ENCODE measurements around the gene KCNQ2. TPM values are rescaled to one million over a fixed set of nuclear protein-coding genes. Genes with fewer than 3 reads are reported as not detected.

KCNQ2 gene
- total RNA-seq, 2 experiments from 2014 or later, result not detected

DNA sequence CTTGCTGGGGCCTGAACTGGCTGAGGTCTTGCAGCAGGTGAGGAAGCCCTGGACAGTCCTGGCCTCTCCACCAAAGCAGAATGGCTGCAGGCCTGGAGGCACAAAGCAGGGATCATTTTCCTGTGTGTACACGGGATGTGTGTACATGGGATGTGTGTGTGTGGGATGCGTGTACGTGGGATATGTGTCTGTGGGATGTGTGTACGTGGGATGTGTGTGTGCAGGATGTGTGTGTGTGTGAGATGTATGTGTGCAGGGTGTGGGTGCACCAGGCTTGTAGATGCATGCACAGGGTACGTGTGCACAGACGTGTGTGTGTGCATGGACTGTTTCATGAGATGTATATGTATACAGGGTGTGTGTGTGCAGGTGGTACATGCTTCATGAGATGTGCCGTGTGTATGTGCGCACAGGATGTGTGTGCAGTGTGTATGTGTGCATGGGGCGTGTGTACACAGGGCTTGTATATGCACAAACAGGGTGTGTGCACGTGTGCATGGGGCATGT lies 103.4 kb downstream of the KCNQ2 start:
- ChIA-PET CTCF (no interaction called here), POLR2A (no interaction called here)

DNA sequence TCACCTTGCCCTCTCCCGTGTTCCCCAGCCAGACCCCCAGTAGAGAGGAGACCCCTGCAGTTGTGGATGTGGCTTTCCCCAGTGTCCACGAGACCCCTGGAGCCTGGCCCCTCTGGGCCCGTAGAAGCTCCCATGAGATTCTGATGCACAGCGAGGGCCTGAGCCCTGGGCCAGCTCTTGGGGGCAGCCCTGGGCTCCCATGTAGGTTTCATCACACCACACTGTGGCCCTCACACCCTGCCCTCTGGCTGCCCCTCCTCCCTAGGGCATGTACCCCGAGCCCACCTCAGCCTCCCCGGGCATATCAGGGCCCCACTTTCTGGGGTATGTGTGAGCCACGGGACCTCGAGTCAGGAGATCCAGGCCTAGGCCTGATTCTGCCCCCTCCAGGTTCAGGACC lies 104.3 kb downstream of the KCNQ2 start:
- POLR2A ChIA-PET, result no interaction called here
- CTCF ChIA-PET, result interaction anchor here (0.8 kb wide), 1 partner anchor 145 kb away, joined by 3 read pairs; no protein-coding TSS in a partner anchor

DNA sequence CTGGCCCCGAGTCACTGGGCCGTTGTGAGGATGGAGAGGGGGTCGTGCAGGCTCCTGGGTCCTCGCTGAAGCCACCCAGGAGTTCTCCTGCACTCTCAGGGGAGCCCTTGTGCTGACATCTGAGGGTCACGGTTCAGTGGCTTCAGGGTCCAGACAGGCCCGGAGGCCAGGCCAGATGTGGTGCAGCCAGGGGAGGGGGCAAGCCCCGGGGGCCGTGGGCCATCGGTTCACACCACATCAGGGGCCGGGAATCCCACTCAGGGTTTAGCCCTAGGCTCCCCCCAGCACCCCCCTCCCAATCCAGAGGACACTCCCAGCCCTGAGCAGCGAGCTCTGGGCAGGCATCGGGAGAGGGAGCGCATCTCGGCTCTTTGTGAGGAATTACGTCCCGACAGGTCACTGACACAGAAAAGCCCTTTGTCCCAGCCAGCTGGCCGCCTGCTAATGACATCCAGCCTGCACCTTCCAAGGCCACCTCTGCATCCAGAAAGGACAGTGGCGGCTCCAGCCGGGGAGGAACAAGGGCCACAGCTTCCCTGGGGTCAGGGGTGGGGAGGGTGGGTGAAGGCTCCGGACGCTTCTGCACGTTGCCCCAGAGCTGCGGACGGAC lies 104.9 kb downstream of the KCNQ2 start:
- CTCF ChIA-PET, result interaction anchor here (0.8 kb wide), 1 partner anchor 144 kb away, joined by 3 read pairs; no protein-coding TSS in a partner anchor
- POLR2A ChIA-PET, result no interaction called here

DNA sequence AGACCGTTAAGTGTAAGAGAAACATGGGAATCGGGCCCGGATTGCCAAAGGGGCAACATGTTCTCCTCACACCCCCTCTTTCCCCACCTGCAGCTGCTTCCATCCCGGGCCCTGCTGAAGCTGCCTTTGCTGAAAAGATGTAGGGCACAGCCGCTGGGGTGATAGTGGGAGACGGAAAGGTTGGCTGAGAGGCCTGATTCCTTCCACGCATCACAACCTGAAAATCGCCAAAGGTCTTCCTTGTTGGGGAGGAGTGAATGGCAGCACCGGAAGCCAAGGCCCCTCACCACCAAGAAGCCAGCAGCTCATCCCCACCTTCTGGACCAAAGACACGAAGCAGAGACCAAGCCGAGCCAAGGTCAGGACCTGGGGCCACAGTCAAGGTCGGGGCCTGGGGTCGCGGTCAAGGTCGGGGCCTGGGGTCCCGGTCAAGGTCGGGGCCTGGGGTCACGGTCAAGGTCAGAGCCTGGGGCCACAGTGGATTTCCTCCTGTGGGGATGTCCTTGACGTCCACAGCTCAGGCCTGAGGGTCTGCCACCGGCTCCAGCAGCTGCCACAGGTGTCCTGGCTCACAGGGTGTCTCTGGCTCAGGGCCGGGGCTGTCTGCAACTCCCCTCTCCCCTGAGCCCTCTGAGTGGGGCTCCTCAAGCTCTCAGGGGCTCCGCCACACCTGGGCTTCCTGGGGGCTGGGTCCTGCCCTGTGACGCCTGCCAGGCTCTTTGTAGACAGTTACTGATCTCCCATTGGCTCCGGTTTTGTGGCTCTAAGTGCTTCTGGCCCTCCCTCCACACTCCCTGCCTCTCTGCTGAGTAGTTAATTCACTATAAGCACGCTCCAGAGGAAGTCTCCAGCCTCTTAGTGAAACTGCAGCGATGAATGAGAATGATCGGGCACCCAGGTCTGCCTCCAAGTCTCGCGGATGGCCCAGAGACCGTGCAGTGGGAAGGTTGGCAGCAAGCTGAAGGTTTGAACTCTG lies 105.8 kb downstream of the KCNQ2 start:
- ChIA-PET POLR2A (no interaction called here), CTCF (no interaction called here)

DNA sequence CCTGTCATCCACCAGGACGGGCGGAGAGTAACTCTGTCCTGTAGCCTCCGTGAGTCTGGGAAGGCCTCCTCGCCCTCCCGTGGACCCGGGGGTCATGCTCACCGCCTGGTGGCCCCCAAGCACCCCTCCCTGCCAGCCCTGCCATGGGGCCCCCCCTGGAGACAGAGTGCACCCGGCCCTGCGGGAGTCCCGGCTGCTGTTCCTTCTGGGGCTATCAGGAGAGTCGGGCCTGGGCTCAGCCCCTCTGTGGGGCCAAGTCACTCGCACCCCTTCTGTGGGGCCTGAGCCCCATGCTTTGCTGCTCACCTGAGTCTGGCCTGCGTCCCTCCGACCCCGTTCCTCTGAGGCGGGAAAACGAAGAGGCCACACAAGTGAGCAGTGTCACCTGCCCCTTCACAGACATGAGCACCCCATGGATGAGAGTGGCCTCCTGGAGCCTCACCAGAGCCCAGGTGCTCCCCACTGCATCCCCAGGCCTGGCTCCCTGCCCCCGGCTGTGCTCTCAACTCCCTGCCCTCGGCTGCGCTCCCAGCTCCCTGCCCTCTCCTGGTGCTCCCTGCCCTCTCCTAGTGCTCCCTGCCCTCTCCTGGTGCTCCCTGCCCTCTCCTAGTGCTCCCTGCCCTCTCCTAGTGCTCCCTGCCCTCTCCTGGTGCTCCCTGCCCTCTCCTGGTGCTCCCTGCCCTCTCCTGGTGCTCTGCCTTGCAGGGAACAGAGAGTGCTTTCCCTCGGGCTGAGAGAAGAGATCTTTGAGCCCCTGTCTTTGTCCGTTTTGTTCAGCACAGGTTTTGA lies 106.7 kb downstream of the KCNQ2 start:
- CTCF ChIA-PET, result no interaction called here

DNA sequence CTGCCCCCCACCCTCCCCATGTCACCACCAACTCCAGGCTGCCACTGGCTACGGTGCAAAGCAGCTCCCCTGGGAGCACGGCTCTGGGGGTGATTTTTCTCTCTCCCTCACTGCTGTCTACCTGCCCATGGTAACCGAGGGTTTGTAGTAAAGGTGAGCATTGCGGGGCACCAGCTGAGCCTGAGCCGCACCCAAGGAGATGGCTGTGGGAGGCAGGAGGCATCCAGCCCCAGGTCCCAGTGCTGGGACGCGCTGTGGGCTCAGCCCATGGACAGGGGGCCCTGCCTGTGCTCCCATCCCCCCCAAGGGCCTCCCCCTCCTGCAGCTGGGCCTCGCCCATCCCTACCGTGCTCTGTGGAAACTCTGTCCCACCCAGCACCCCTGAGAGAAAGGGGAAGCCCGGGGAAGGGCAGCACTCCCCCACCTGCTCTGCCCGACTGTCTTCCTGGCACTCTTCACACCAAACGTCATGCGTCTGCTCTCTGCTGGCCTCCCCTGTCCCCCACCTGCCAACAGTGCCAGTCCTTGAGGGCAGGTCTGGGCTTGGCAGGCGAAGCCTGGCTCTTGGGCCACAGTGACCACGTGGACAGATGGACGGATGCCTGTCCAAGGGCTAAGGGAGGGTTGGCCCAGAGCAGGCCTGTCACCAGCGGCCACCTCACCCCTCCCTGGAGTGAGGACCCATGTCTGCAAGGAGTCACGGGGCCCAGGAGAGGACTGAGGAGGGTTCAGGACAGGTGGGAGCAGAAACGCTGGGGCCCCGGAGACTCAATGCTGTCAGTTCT lies 107.5 kb downstream of the KCNQ2 start:
- POLR2A ChIA-PET, result no interaction called here
- CTCF ChIA-PET, result no interaction called here

More for the DNA sequence above, 106.7 kb downstream of the KCNQ2 start:
- POLR2A ChIA-PET, result no interaction called here

DNA sequence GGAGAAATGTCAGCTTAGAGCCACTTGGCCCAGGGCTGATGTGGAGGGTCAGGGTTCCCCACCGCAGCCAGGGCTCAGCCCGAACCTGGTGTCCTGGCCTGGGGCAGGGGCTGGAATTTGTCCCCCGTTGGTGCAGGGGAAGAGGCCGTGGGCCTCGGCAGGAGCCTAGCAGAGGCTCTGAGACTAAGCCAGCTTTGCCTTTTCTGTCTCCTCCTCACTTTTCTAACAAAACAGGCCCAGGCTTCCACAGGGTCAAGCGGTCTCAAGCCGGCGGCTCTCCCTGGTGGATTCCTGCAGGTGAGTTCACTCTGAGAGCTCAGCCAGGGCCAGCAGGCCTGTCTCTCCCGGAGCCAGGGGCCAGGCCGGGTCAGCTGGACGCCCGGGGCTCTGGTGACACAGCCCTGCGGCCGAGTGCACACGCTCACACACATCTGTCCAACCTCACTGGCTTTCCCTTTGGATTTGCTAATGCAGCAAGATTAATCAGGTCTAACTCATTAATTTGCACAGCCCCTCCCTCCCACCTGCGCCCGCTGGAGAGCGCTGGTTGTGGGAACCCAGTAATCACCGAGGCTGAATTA lies 108.4 kb downstream of the KCNQ2 start:
- ChIA-PET POLR2A (no interaction called here), CTCF (no interaction called here)

DNA sequence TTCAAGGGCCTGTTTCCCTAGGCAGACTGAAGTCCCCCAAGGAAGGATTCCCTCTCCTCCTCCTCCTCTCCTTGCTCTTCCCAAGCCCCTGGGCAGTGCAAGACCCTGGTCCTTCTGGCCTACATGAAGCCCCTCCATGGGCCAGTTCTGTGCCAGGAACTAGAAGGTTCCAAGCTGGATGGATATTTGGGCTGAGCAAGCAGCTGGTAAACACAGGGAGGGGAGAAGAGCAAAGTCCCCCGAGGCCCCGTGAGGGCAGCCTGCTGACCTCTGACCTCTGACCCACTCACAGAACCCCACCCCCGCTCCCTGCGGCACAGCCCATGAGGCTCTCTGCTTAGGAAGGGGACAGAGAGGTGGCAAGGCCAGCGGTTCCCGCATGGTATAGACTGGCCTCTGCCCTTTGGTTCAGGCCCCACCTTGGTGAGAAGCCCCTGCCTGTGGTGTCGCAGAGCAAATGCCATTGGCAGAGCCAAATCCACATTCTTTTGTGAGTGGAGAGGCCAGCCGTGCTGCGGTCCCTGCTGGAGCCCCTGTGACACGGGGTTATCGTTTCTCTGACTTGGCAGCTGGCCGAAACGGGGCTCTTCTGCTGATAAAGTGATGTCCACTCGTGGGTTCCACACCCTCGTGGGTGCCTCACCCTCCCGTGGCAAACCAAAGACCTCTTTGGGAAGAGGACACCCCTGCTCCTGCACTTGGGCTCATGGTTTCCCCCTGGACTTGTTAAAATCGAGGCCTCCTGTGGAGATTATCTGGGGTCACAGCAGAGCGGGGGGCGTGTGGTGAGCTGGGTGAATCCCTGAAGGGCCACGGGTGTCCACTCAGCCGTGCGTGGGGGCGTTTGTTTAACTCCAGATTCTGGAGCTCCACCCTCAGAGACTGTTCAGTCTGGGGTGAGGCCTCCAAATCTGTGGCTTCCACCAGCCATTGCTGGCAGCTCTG lies 109.2 kb downstream of the KCNQ2 start:
- ChIA-PET POLR2A (no interaction called here), CTCF (no interaction called here)

DNA sequence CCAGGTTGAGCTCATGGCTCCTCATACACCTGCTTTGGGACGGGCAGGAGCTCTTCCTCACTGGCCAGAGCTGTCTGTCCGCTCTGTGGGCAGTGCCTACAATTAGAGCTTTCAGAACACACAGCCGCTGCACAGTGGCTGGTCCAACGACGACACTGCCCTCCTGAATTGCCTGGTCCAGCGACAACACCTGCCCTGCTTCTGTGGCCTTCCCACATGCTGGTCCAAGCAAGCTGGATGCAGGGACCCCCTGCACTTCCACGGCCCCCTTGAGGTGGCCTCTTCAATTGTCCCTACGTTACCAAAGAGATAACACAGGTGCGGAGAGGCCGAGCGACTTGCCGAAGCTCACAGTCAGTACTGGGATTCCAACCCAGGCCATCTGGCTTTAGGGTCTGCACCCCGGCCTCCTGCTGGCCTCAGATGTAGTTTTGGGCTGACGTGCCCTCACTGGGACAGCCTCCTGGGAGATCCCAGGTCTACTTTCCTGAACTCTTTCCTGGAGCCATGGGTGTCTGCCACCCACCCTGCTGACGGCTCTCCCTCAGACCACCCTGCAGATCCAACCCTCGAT lies 109.9 kb downstream of the KCNQ2 start:
- CTCF ChIA-PET, result no interaction called here
- POLR2A ChIA-PET, result no interaction called here

DNA sequence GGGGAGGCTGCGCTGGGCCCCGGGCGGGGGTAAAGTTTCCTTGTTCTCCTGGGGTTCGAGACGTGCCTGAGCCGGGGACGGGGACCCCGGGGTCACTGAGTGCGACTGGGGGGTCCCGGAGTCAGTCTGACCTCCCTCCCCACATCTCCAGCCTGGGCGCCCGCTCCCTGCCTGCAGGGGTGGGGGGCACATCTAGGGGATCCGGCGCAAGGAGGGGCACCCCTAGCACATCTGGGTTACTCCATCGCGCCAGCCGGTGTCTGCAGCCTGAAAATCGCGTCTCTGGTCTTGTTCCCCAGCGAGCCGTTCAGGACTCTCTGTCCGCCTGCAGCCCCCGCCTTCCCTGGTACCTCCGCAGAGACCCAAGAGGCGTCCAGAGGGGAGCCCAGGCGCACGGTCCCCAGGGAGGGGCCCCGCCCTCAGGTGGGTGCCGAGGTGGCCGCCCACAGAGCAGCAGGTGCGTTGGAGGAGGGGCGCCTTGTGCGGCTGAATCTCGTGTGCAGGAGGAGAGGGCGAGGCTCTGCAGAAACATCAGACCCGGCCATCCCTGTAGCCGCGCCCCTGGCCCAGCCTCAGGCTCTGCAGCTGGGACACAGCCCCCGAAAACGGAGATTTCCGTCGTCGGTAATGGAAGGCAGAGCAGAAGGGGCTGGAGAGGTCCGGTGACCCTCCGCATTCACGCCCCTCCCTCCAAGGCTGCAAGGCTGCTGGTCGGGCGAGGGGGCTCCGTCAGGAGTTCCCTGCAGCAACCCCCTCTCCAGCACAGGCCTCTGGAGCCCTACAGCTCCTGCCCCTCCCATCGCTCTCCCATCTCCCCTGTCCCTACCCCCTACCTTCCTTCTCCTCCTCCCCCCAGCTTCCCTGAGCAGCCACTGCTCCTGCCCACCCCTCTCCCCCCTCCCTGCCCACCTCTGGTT lies 110.7 kb downstream of the KCNQ2 start:
- ChIA-PET CTCF (no interaction called here), POLR2A (no interaction called here)

DNA sequence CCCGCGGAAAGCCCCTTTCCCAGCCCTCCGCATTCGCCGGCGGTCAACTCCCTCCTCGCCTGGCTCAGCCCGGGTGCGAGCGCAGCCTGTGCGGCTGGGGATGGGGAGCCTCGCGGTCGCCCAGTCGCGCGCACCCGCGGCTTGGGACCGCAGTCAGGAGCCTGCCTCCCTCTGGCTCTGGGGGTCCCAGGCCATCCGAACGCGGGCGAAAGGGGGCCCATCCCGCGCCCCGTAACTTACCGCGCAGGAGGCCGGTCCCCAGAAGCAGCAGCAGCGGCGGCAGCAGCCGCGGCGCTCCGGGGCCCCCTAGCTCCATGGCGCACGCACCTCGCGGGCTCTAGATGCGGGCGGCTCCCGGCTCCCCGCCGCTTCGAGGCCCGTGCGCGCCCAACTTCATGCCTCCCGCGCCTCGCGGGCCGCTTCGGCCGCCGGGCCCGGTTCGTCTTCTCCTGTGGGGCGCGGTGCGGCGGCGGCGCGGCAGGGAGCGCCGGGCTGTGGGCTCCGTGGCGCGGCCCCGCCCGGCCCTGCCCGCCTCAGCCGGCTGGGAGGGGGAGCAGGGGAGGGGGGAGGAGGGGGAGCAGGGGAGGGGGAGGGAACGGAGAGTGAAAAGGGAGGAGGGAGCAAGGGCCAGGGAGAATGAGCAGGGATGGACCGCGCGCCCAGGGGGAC lies 111.5 kb downstream of the KCNQ2 start, which contains the start of gene CHRNA4:
Gene CHRNA4 (minus strand): TSS at position 500 of the 669 bp plus-strand sequence. CDS start 184 bp downstream, at position 316.
- CTCF ChIA-PET, result no interaction called here
- POLR2A ChIA-PET, result no interaction called here

DNA sequence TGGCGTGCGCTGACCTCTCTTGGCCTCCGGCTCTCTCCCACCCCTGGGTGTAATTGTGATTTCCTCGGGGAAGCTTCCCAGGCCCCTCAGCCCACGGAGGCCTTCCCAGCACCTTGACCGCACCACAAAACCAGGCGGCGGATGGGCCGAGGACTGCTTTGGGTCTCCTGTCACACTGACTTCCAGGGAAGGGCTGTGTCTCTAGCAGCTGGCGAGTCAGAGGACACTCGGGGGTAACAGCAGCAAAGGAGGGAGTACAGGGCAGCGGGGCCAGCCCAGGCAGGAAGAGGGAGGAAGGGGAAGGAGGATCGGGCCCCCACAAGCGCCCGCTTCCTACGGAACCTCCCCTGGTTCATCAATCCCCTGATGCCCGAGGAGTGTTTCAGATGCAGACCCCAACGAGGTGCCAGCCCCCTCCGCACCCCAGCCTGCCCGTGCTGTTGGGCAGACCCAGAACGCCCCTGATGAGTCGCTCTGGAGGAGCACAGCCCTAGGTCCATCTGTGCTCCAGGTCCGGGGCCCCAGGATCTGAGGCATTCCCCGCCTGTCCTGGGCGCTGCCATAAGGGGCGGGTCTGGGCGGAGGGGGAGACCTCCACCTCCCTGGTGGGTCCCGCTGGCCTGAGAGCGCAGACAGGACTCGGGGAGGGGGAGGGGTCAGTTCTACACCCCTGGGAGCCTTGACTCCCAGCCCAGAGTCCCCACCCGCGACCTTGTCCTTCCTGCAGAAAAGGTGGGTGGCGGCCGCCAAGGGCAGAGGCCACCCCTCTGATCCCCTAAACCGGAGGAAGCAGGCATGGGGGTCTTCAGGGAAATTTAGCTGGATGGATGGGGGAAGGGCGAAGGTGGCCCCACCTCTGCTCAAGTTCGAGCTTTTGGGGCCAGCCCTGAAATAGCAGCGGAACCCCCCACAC lies 112.3 kb downstream of the KCNQ2 start:
- POLR2A ChIA-PET, result no interaction called here
- CTCF ChIA-PET, result no interaction called here

DNA sequence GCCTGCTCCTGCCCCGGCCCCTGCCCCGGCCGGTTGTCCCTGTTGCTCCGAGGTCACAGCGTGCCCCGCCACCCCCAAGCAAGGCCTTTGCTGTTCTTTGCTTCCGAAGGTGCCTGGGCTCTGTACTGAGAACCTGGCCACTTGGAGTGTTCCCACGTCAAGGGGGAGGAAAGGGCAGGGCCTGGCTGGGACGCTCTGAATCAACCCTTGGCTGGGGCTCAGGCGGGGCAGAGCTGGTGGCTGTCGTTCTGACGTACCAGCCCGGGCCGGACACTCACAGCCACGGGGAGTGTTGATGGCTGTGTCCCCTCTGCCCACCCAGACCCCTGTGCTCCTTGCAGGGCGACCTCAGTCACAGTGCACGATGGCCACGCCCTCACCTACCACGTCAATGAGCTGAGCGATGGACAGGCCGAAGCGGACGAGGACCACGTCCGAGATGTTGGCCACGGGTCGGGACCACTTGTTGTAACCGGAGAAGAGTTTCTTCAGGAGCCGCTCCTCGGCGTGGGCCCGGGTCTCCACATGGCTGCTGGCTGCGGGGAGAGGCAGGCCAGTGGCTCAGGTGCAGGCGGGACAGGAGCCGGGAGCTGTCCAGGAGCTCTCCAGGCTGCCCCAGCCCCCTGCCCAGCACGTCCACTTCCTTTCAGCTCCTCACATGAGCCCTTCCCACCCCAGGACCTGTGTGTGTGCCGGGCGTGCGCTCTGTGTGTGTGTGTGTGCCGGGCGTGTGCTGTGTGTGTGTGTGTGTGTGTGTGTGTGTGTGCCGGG lies 113.1 kb downstream of the KCNQ2 start:
- CTCF ChIA-PET, result no interaction called here
- POLR2A ChIA-PET, result no interaction called here

All from activated CD8-positive, alpha-beta memory T cell treated with anti-CD3 and anti-CD28 coated beads for 36 hours (primary cell).